ENCODE results near the gene COIL. TPM values are rescaled to one million over a fixed set of nuclear protein-coding genes. Genes with fewer than 3 reads are reported as not detected.

The COIL gene
- total and polyA plus RNA-seq, 2 of the 13 experiments (the other 11 are each of a cell fraction or from before 2014, with no cell fraction given), result 8.1 to 29.4 TPM

DNA sequence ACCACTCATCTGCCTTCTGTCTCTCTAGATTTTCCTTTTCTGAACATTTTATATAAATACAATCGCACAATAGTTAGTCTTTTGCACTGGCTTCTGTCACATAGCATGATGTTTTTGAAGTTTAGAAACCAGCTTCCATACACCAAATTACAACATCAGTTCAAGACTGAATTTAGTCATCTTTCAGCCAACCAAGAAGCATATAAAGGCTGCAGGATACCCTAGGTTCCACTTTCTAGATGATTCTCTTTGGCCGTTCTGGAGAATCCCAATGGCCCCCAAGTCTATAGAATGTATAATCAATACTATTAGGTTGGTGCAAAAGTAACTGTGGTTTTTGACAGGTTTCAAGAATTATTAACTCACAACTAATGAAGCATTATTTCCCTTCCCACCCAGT lies 36.5 kb upstream of the COIL start:
- 87% methylated on average over 2 of the region's 2 CpGs for WGBS (ENCODE audit: low lambda C conversion rate)
- no TSS peak for BruUV-seq (replicated peaks)
- in situ Hi-C loops (cut with HindIII; ENCODE audit: extremely low pct_ligation_motif_present, low pct_unique_long_range_greater_than_20kb), result no loop called here
- ATAC-seq (no peak), DNase-seq (ENCODE audit: low spot score) (no peak), FAIRE-seq (no peak)
- Histone ChIP-seq H4K20me1 (ENCODE audit: insufficient read depth, low read length) (no peaks in the 10 kb centered on the region), H3K27me3 (ENCODE audit: control insufficient read depth in 1 of 2, insufficient read depth in 2 of 2, low read length in 2 of 2) (no peaks in the 10 kb centered on the region), H3K9me3 (ENCODE audit: low read length) (no peaks in the 10 kb centered on the region), H3K36me3 (replicated peaks in 1 of 2; ENCODE audit: control insufficient read depth in 1 of 2, insufficient read depth in 2 of 2, low read length in 2 of 2) (peaks cover 0 to 1% of the 10 kb centered on the region in 2 experiments; a peak in 1 of 5 replicates), H3K27ac (ENCODE audit: extremely low read length, insufficient read depth, low read length) (no peak overlapping the region), H2AFZ (ENCODE audit: low read length) (no peak overlapping the region), H3K4me3 (replicated peaks in 1 of 3; ENCODE audit: insufficient read depth in 1 of 3, low read depth in 2 of 3, low read length in 3 of 3) (no peak overlapping the region), H3K4me1 (ENCODE audit: insufficient read depth, low read length) (no peaks in the 10 kb centered on the region), H3K9ac (ENCODE audit: insufficient read depth, low read depth, low read length) (no peak overlapping the region), H3K79me2 (ENCODE audit: insufficient read depth, low read length) (no peaks in the 10 kb centered on the region), H3K4me2 (ENCODE audit: low read depth, low read length) (no peak overlapping the region)
- intact Hi-C loops (cut with micrococcal nuclease; ENCODE audit: unreplicated experiment), result no loop called here
- POLR2A ChIA-PET, result no interaction called here
- TF ChIP-seq SSRP1 (CRISPR knock-in tag; IDR thresholded peaks at IDR 0.05), result no peak
- TF ChIP-seq ZNF780A (CRISPR knock-in tag; IDR thresholded peaks at IDR 0.05), result no peak
- no peak for TF ChIP-seq ZFP82 (CRISPR knock-in tag; IDR thresholded peaks at IDR 0.05; ENCODE audit: borderline replicate concordance)
- TF ChIP-seq, protein P1, sequence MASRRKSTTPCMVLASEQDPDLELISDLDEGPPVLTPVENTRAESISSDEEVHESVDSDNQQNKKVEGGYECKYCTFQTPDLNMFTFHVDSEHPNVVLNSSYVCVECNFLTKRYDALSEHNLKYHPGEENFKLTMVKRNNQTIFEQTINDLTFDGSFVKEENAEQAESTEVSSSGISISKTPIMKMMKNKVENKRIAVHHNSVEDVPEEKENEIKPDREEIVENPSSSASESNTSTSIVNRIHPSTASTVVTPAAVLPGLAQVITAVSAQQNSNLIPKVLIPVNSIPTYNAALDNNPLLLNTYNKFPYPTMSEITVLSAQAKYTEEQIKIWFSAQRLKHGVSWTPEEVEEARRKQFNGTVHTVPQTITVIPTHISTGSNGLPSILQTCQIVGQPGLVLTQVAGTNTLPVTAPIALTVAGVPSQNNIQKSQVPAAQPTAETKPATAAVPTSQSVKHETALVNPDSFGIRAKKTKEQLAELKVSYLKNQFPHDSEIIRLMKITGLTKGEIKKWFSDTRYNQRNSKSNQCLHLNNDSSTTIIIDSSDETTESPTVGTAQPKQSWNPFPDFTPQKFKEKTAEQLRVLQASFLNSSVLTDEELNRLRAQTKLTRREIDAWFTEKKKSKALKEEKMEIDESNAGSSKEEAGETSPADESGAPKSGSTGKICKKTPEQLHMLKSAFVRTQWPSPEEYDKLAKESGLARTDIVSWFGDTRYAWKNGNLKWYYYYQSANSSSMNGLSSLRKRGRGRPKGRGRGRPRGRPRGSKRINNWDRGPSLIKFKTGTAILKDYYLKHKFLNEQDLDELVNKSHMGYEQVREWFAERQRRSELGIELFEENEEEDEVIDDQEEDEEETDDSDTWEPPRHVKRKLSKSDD (CRISPR knock-in tag; IDR thresholded peaks at IDR 0.05; ENCODE audit: low read depth), result no peak
- TF ChIP-seq MAF1 (CRISPR knock-in tag; IDR thresholded peaks at IDR 0.05; ENCODE audit: borderline replicate concordance), result no peak
- TF ChIP-seq, protein P2, sequence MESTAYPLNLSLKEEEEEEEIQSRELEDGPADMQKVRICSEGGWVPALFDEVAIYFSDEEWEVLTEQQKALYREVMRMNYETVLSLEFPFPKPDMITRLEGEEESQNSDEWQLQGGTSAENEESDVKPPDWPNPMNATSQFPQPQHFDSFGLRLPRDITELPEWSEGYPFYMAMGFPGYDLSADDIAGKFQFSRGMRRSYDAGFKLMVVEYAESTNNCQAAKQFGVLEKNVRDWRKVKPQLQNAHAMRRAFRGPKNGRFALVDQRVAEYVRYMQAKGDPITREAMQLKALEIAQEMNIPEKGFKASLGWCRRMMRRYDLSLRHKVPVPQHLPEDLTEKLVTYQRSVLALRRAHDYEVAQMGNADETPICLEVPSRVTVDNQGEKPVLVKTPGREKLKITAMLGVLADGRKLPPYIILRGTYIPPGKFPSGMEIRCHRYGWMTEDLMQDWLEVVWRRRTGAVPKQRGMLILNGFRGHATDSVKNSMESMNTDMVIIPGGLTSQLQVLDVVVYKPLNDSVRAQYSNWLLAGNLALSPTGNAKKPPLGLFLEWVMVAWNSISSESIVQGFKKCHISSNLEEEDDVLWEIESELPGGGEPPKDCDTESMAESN (CRISPR knock-in tag; conservative IDR thresholded peaks at IDR 0.05), result no peak
- no peak for TF ChIP-seq ZNF678 (CRISPR knock-in tag; IDR thresholded peaks at IDR 0.05)
- TF ChIP-seq, protein P3, sequence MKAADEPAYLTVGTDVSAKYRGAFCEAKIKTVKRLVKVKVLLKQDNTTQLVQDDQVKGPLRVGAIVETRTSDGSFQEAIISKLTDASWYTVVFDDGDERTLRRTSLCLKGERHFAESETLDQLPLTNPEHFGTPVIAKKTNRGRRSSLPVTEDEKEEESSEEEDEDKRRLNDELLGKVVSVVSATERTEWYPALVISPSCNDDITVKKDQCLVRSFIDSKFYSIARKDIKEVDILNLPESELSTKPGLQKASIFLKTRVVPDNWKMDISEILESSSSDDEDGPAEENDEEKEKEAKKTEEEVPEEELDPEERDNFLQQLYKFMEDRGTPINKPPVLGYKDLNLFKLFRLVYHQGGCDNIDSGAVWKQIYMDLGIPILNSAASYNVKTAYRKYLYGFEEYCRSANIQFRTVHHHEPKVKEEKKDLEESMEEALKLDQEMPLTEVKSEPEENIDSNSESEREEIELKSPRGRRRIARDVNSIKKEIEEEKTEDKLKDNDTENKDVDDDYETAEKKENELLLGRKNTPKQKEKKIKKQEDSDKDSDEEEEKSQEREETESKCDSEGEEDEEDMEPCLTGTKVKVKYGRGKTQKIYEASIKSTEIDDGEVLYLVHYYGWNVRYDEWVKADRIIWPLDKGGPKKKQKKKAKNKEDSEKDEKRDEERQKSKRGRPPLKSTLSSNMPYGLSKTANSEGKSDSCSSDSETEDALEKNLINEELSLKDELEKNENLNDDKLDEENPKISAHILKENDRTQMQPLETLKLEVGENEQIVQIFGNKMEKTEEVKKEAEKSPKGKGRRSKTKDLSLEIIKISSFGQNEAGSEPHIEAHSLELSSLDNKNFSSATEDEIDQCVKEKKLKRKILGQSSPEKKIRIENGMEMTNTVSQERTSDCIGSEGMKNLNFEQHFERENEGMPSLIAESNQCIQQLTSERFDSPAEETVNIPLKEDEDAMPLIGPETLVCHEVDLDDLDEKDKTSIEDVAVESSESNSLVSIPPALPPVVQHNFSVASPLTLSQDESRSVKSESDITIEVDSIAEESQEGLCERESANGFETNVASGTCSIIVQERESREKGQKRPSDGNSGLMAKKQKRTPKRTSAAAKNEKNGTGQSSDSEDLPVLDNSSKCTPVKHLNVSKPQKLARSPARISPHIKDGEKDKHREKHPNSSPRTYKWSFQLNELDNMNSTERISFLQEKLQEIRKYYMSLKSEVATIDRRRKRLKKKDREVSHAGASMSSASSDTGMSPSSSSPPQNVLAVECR (CRISPR knock-in tag; IDR thresholded peaks at IDR 0.05; ENCODE audit: borderline replicate concordance), result no peak
- TF ChIP-seq SCMH1 (CRISPR knock-in tag; IDR thresholded peaks at IDR 0.05; ENCODE audit: borderline replicate concordance), result no peak
- no peak for TF ChIP-seq ZNF547 (CRISPR knock-in tag; IDR thresholded peaks at IDR 0.05)
- TF ChIP-seq, protein P4, sequence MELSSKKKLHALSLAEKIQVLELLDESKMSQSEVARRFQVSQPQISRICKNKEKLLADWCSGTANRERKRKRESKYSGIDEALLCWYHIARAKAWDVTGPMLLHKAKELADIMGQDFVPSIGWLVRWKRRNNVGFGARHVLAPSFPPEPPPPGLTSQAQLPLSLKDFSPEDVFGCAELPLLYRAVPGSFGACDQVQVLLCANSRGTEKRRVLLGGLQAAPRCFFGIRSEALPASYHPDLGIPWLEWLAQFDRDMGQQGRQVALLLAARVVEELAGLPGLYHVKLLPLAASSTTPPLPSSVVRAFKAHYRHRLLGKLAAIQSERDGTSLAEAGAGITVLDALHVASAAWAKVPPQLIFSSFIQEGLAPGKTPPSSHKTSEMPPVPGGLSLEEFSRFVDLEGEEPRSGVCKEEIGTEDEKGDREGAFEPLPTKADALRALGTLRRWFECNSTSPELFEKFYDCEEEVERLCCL (CRISPR knock-in tag; IDR thresholded peaks at IDR 0.05; ENCODE audit: borderline replicate concordance), result no peak
- TF ChIP-seq, protein P5, sequence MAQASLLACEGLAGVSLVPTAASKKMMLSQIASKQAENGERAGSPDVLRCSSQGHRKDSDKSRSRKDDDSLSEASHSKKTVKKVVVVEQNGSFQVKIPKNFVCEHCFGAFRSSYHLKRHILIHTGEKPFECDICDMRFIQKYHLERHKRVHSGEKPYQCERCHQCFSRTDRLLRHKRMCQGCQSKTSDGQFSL (CRISPR knock-in tag; IDR thresholded peaks at IDR 0.05), result no peak
- TF ChIP-seq HCFC1 (IDR thresholded peaks at IDR 0.05; ENCODE audit: low read depth, low read length), result no peak
- TF ChIP-seq RFXAP (CRISPR knock-in tag; IDR thresholded peaks at IDR 0.05; ENCODE audit: borderline replicate concordance), result no peak
- no peak for TF ChIP-seq ZNF530 (CRISPR knock-in tag; IDR thresholded peaks at IDR 0.05; ENCODE audit: low read depth)
- CTCF ChIA-PET (ENCODE audit: low intra/inter-chr PET ratio, low total read pairs), result no interaction called here
